ENCODE data around the gene SUMO4.

- TF ChIP-seq, protein P1, sequence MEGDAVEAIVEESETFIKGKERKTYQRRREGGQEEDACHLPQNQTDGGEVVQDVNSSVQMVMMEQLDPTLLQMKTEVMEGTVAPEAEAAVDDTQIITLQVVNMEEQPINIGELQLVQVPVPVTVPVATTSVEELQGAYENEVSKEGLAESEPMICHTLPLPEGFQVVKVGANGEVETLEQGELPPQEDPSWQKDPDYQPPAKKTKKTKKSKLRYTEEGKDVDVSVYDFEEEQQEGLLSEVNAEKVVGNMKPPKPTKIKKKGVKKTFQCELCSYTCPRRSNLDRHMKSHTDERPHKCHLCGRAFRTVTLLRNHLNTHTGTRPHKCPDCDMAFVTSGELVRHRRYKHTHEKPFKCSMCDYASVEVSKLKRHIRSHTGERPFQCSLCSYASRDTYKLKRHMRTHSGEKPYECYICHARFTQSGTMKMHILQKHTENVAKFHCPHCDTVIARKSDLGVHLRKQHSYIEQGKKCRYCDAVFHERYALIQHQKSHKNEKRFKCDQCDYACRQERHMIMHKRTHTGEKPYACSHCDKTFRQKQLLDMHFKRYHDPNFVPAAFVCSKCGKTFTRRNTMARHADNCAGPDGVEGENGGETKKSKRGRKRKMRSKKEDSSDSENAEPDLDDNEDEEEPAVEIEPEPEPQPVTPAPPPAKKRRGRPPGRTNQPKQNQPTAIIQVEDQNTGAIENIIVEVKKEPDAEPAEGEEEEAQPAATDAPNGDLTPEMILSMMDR (conservative IDR thresholded peaks at IDR 0.05; ENCODE audit: low read length): no peak
- TF ChIP-seq EZH2phosphoT487 (IDR thresholded peaks at IDR 0.05; ENCODE audit: borderline replicate concordance): no peak
Measured at GRCh38 chr6:149379977-149380376, 20.1 kb upstream of the SUMO4 start.
